Stimulated activated CD8-positive, alpha-beta memory T cell treated with anti-CD3 and anti-CD28 coated beads, Interleukin-2, amount 100 ng/mL, for 48 hours (primary cell): ENCODE results near the gene RNASEH2B.

ENCODE experiments used
- DNase-seq, 2 donors: peaks; one replicate each; pipeline ENCODE4 v3.0.0-alpha.2; 2020; ENCODE audit warnings: low read depth in 2 of 2

Gene RNASEH2B

GRCh38 chr13:50940509-50940908 is 30.9 kb downstream of the RNASEH2B start:
- DNase-seq, result no peak

GRCh38 chr13:50941146-50941545 is 31.6 kb downstream of the RNASEH2B start:
- no peak for DNase-seq

GRCh38 chr13:50942630-50943311 is 33.2 kb downstream of the RNASEH2B start:
- no peak for DNase-seq

GRCh38 chr13:50945669-50946068 is 36.1 kb downstream of the RNASEH2B start:
- no peak for DNase-seq

GRCh38 chr13:50948601-50949000 is 39.0 kb downstream of the RNASEH2B start:
- no peak for DNase-seq

- no peak for DNase-seq
Measured at GRCh38 chr13:50950849-50951248, 41.3 kb downstream of the RNASEH2B start.

- DNase-seq, result no peak
Measured at GRCh38 chr13:50951366-50951765, 41.8 kb downstream of the RNASEH2B start.

GRCh38 chr13:50955241-50955640 is 45.6 kb downstream of the RNASEH2B start:
- DNase-seq, result no peak

- DNase-seq, result no peak
Measured at GRCh38 chr13:50955798-50956197, 46.2 kb downstream of the RNASEH2B start.

- DNase-seq, result no peak
Measured at GRCh38 chr13:50957620-50958019, 48.0 kb downstream of the RNASEH2B start.

GRCh38 chr13:50969691-50970090 is 60.1 kb downstream of the RNASEH2B start:
- DNase-seq, result no peak

- DNase-seq, result no peak
Measured at GRCh38 chr13:50970956-50971355, 61.4 kb downstream of the RNASEH2B start.

- DNase-seq, result no peak
Measured at GRCh38 chr13:50974268-50974667, 64.7 kb downstream of the RNASEH2B start.

- no peak for DNase-seq
Measured at GRCh38 chr13:50979187-50979586, 69.6 kb downstream of the RNASEH2B start.

GRCh38 chr13:50981686-50982085 is 72.1 kb downstream of the RNASEH2B start:
- DNase-seq, result no peak

GRCh38 chr13:50989476-50989875 is 79.9 kb downstream of the RNASEH2B start:
- no peak for DNase-seq

GRCh38 chr13:50990065-50990817 is 80.7 kb downstream of the RNASEH2B start:
- no peak for DNase-seq

GRCh38 chr13:50990818-50991506 is 81.4 kb downstream of the RNASEH2B start:
- DNase-seq, result no peak

- DNase-seq, result no peak
Measured at GRCh38 chr13:50991579-50992521, 82.3 kb downstream of the RNASEH2B start.

GRCh38 chr13:50993371-50993770 is 83.8 kb downstream of the RNASEH2B start:
- DNase-seq, result no peak

- DNase-seq, result no peak
Measured at GRCh38 chr13:50993934-50994333, 84.3 kb downstream of the RNASEH2B start.

- no peak for DNase-seq
Measured at GRCh38 chr13:50994651-50995050, 85.1 kb downstream of the RNASEH2B start.
